PC-9 (cell line): ENCODE data around the gene FAM210B. TPM values are rescaled to one million over a fixed set of nuclear protein-coding genes. Genes with fewer than 3 reads are reported as not detected.

Experiments
- Bru-seq: library from RNA; stranded (reverse); fragments of 400-500 nt; gene quantifications from one replicate; lab custom pipeline; 2021; lab: Mats Ljungman, UMichigan
- BruChase-seq, 2 experiments: library from RNA; stranded (reverse); fragments of 400-500 nt; gene quantifications; one replicate each; lab custom pipeline; 2021; lab: Mats Ljungman, UMichigan
- BruUV-seq: library from RNA; stranded (reverse); fragments of 400-500 nt; replicated peaks from 2 replicates; lab custom pipeline; 2021; lab: Mats Ljungman, UMichigan
- CTCF ChIA-PET: fragments of 300-600 bp; sonication (Branson Sonifier 250); formaldehyde crosslinking; loops from one replicate; lab custom pipeline; 2022; ENCODE audit warnings: antibody characterized with exemption; lab: Charles Lee
- POLR2A ChIA-PET: fragments of 300-600 bp; sonication (Branson Sonifier 250); formaldehyde crosslinking; loops from one replicate; lab custom pipeline; 2022; ENCODE audit warnings: antibody characterized with exemption; ENCODE audit not compliant: unreplicated experiment; lab: Charles Lee
- DNase-seq, 2 experiments: peaks; one replicate each; pipeline versions ENCODE4 v3.0.0 to v3.0.0-alpha.2; 2015 to 2022; ENCODE audit warnings: mixed read lengths in 1 of 2
- H2AFZ ChIP-seq: fragments of 200-600 bp; sonication (generic); 2 replicates; pipeline ENCODE4 v1.8.1; 2017; ENCODE audit warnings: antibody characterized with exemption
- H3F3A ChIP-seq: fragments of 200-600 bp; sonication (generic); 2 replicates; pipeline ENCODE4 v1.8.1; 2017; ENCODE audit warnings: antibody characterized with exemption, mild to moderate bottlenecking, low read depth; ENCODE audit not compliant: insufficient read depth
- H3K27ac ChIP-seq: fragments of 200-600 bp; sonication (generic); 2 replicates; pipeline ENCODE4 v1.6.1; 2016; ENCODE audit warnings: mixed run types
- H3K27me3 ChIP-seq: fragments of 200-600 bp; sonication (generic); 2 replicates; pipeline ENCODE4 v1.6.1; 2016; ENCODE audit warnings: low read depth, mixed run types; ENCODE audit not compliant: insufficient read depth
- H3K36me3 ChIP-seq: fragments of 200-600 bp; sonication (generic); 2 replicates; pipeline ENCODE4 v1.6.1; 2016; ENCODE audit warnings: low read depth, mixed run types
- H3K4me1 ChIP-seq: fragments of 200-600 bp; sonication (generic); replicated peaks from 2 replicates; pipeline ENCODE4 v1.6.1; 2016; ENCODE audit warnings: mixed run types; ENCODE audit not compliant: insufficient read depth
- H3K4me2 ChIP-seq: fragments of 200-600 bp; sonication (generic); 2 replicates; pipeline ENCODE4 v1.6.1; 2017; ENCODE audit warnings: mixed run types
- H3K4me3 ChIP-seq: fragments of 200-600 bp; sonication (generic); 2 replicates; pipeline ENCODE4 v1.6.1; 2016; ENCODE audit warnings: mixed run types
- H3K79me2 ChIP-seq: fragments of 200-600 bp; sonication (generic); 2 replicates; pipeline ENCODE4 v1.6.1; 2017; ENCODE audit warnings: low read depth, mixed run types
- H3K9me2 ChIP-seq: fragments of 200-600 bp; sonication (generic); 2 replicates; pipeline ENCODE4 v1.8.1; 2017; ENCODE audit warnings: mild to moderate bottlenecking; ENCODE audit not compliant: insufficient read depth
- H3K9me3 ChIP-seq: fragments of 200-600 bp; sonication (generic); 2 replicates; pipeline ENCODE4 v1.8.1; 2016; ENCODE audit warnings: low read depth; ENCODE audit not compliant: insufficient read depth
- H4K20me1 ChIP-seq: fragments of 200-600 bp; sonication (generic); 2 replicates; pipeline ENCODE4 v1.8.1; 2017; ENCODE audit not compliant: insufficient read depth
- CTCF ChIP-seq: fragments of 200-600 bp; sonication (generic); conservative IDR thresholded peaks from 2 replicates; pipeline ENCODE4 v1.6.1; 2017; ENCODE audit warnings: mixed run types, antibody characterized with exemption, mild to moderate bottlenecking, moderate library complexity
- EZH2 ChIP-seq: fragments of 200-600 bp; sonication (generic); IDR thresholded peaks from 2 replicates; pipeline ENCODE4 v1.8.0; 2017; ENCODE audit warnings: antibody characterized with exemption, low read depth
- intact Hi-C: fragments of 100-400 bp; cut with micrococcal nuclease; formaldehyde crosslinking; loops from one replicate; pipeline ENCODE4 v1.10.0; 2022; ENCODE audit not compliant: unreplicated experiment
- long read RNA-seq: library from polyadenylated mRNA; stranded (forward); transcript quantifications from one replicate; pipeline ENCODE4 v2.0.0, GENCODE V29; 2022
- total RNA-seq: library from RNA; stranded (reverse); gene quantifications from 2 replicates; pipeline ENCODE4 v1.2.3, GENCODE V29; 2021

FAM210B gene
- 18.9 and 21.4 TPM in 2 replicates for total RNA-seq
- Bru-seq, nascent RNA: percentile 54 among the genes with signal in this experiment
- percentile 60 among the genes with signal in this experiment for BruChase-seq, experiment 1, labeled RNA remaining after a 2-hour chase
- percentile 71 among the genes with signal in this experiment for BruChase-seq, experiment 2, labeled RNA remaining after a 6-hour chase
- long read RNA-seq, transcript FAM210B-201 (3 exons, 3,046 nt): major isoform, 34 of 41 reads
- long read RNA-seq, partial matches to known transcripts: 1 of 41 reads
- long read RNA-seq, other reads (novel, unspliced or antisense): 5 of 41 reads

GRCh38 chr20:56358600-56359211 is at the start of gene FAM210B:
Gene FAM210B (plus strand): TSS chr20:56358974. CDS start chr20:56359006, 32 bp downstream.
- BruUV-seq: no TSS peak
- POLR2A ChIA-PET: no interaction called here

GRCh38 chr20:56316051-56316450 is 42.7 kb upstream of the FAM210B start:
- DNase-seq: no peak
- BruUV-seq: no TSS peak
- H4K20me1 ChIP-seq: no peaks in the 10 kb centered on the region
- H3F3A ChIP-seq: no peaks in the 10 kb centered on the region
- TF ChIP-seq EZH2 (no peak), CTCF (no peak)
- no peaks in the 10 kb centered on the region for H3K79me2 ChIP-seq
- H2AFZ ChIP-seq: no peak overlapping the region
- H3K4me2 ChIP-seq: no peak overlapping the region
- H3K4me1 ChIP-seq: no peaks in the 10 kb centered on the region
- intact Hi-C loops: no loop called here
- H3K27me3 ChIP-seq: peaks cover 80% of the 10 kb centered on the region
- ChIA-PET POLR2A (no interaction called here), CTCF (no interaction called here)
- no peak overlapping the region for H3K4me3 ChIP-seq
- no peak overlapping the region for H3K27ac ChIP-seq
- H3K9me3 ChIP-seq: no peaks in the 10 kb centered on the region
- no peaks in the 10 kb centered on the region for H3K9me2 ChIP-seq
- H3K36me3 ChIP-seq: no peaks in the 10 kb centered on the region

More at GRCh38 chr20:56358600-56359211, at the start of gene FAM210B:
- Histone ChIP-seq H3F3A (peaks cover 9% of the 10 kb centered on the region), H3K27ac (no peak within 1 kb of the TSS), H3K9me3 (no peaks in the 10 kb centered on the region), H3K4me3 (peak within 1 kb of the TSS; percentile 91), H3K9me2 (no peaks in the 10 kb centered on the region), H3K4me1 (peaks cover 17% of the 10 kb centered on the region), H3K79me2 (no peaks in the 10 kb centered on the region), H3K36me3 (no peaks in the 10 kb centered on the region), H4K20me1 (0 out of 2 replicates have a peak, but pooled peaks cover 3% of the 10 kb centered on the region), H3K27me3 (peaks cover 35% of the 10 kb centered on the region), H3K4me2 (peak within 1 kb of the TSS; percentile 95), H2AFZ (peak within 1 kb of the TSS; percentile 100)
- intact Hi-C loops: no loop called here
- DNase-seq: peak; percentile 75 to 89
- CTCF ChIA-PET: interaction anchor here (0.6 to 1.0 kb wide), 3 partner anchors 29 to 896 kb away, joined by 5 to 7 read pairs (median 7); partner anchors contain the start of genes AURKA and CSTF1
- TF ChIP-seq EZH2 (no peak), CTCF (no peak)

GRCh38 chr20:56316483-56316882 is 42.3 kb upstream of the FAM210B start:
- TF ChIP-seq CTCF: no peak
- TF ChIP-seq EZH2: no peak
- Histone ChIP-seq H3K36me3 (no peaks in the 10 kb centered on the region), H3K4me2 (no peak overlapping the region), H2AFZ (no peak overlapping the region), H3K27me3 (peaks cover 76% of the 10 kb centered on the region), H3K4me3 (no peak overlapping the region), H3K27ac (no peak overlapping the region), H3K79me2 (no peaks in the 10 kb centered on the region), H3K9me2 (no peaks in the 10 kb centered on the region), H4K20me1 (no peaks in the 10 kb centered on the region), H3K4me1 (no peaks in the 10 kb centered on the region), H3F3A (no peaks in the 10 kb centered on the region), H3K9me3 (no peaks in the 10 kb centered on the region)
- POLR2A ChIA-PET: no interaction called here
- intact Hi-C loops: no loop called here
- BruUV-seq: no TSS peak
- CTCF ChIA-PET: no interaction called here
- DNase-seq: no peak
